Hematopoietic multipotent progenitor cell treated with erythropoietin and hydrocortisone succinate and interleukin-3 and kit ligand, for 17 days (in vitro differentiated cells): ENCODE results near the gene ATP6V1D.
"Not testable (repeated sequence)": the region's sequence is repeated elsewhere in the genome, so short reads cannot be mapped to it uniquely, and the experiment has no call there.

Experiments
- DNase-seq: peaks from one replicate; pipeline ENCODE4 v3.0.0-alpha.2; 2015; ENCODE audit warnings: low spot score

ATP6V1D gene

DNA sequence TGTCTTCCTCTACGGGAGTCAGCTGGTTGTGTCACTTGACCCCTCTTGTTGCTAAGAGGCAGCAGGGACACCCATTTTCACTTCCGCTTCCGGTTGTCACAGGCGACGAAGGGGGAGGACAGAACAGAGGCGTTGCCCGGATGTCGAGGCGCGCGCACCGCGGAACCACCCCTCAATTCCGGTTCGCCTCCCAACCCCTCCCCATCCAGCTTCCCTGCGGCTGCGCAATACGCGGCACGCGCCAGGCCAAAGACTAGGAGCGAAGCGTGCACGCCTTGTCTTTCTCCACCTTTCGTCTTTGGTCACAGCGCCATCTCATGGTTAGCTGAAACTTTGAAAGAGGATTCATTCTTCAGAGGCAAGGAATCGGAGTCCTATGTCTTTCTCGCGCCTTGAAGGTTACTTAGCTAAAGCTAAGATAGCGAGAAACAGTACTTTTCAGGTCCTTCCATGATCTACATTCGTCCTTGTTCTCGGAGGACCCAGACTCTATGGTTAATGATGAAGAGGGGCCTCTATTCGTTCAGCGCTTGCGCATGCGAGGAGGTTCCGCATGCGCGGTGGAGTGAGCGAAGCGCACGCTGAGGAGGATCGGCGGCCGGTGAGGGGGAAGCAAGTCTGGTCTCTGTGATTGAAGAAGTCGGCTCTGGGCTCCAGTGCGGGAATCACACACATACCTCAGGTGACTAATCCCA, at the start of gene ATP6V1D, which contains the start of gene EIF2S1:
ATP6V1D (minus strand) TSS at position 30 of the 695 bp plus-strand sequence. CDS start 106 bp downstream, outside the sequence.
EIF2S1 (plus strand) TSS at position 554 of the 695 bp plus-strand sequence. CDS start 4,440 bp downstream, outside the sequence.
- peak; percentile 99 for DNase-seq

DNA sequence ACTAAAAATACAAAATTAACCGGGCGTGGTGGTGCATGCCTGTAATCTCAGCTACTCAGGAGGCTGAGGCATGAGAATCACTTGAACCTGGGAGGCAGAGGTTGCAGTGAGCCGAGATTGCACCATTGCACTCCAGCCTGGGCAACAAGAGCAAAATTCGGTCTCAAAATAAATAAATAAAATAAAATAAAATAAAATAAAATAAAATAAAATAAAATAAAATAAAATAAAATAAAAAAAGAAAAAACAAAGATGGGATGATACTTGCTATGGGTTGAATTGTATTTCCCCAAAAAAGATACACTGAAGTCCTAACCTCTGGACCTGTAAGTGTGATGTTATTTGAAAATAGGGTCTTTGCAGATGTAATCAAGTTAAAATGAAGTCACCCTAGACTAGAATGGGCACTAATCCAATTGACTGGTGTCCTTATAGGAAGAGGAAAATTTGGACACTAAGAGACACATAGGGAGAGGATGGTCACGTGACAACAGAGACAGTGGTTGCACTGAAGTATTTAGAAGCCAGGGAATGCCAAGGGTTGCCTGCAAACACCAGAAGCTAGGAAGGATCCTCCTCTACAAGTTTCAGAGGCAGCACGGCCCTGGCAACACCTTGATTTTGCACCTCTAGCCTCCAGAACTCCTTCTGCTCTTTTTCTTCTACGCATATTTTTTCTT, 48.7 kb upstream of the ATP6V1D start:
- not testable (repeated sequence) for DNase-seq

DNA sequence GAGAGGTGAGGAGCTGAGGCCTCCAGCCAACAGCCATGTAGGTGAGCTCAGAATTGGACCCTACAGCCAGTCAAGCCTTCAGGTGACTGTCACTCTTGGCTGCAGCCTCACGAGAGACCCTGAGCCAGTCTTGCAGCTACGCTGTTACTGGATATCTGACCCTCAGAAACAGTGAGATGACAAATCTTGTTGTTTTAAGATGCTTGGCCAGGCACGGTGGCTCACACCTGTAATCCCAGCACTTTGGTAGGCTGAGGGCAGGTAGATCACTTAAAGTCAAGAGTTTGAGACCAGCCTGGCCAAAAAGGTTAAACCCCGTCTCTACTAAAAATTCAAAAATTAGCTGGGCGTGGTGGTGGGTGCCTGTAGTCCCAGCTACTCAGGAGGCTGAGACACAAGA, 46.2 kb upstream of the ATP6V1D start:
- DNase-seq: no peak

DNA sequence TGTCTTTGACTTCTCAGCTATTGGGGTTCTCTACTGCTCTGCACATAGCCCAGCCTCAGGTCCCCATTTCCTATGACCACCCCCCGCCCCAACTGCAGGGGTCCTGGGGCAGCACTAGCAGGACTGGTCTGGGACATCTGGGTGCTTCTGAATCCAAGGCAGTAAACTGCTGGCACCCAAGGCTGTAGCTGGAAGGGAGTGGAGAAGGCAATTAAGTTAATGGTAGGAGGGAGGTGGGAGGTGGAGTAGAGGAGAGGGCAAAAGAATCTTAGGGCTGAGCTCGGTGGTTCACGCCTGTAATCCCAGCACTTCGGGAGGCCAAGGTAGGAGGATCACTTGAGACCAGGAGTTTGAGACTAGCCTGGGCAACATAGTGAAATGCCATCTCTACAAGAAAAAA, 40.8 kb upstream of the ATP6V1D start:
- no peak for DNase-seq

DNA sequence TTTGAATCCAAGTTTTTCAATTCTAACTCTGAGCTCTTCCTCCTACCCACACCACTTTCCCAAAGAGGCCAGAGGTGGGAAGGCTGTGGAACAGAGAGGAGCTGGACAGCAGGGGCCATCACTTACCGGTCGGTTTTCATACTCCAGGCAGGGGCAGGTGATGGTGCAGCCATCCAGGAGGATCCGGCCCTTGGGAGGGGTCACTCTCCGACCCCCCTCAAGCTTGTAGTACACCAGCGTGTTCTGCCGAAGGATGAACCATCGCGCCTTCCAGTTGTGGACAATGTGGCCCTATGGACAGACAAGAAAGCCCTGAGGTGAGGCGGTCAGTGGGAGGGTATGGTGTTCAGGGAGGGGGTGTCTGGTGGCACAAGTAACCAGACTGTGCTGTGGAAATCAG, 37.9 kb upstream of the ATP6V1D start:
- no peak for DNase-seq

DNA sequence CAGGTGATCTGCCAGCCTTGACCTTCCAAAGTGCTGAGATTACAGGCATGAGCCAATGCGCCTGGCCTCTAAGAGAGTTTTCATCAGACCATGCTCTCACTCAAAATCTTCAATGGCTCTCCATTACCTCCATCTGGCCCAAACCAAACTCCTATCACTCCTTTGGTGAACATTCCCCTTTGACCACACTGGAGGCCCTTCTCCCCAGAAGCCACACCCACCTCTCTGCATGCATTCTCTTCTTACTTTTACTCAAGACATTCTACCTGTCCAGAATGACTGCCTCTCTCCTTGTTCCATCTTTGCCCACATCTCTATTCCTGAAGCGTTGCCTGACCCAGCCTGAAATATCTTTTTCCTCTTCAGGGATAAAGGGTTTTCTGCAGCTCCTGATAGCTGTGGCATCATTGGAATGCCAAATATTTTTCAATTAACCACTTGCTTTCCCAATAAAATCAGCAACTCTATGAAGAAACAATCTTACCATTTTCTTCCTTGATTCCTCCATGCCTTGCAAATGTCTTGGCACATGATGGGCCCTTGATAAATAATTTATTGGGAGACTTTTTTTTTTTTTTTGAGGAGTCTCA, 36.9 kb upstream of the ATP6V1D start:
- DNase-seq: no peak

DNA sequence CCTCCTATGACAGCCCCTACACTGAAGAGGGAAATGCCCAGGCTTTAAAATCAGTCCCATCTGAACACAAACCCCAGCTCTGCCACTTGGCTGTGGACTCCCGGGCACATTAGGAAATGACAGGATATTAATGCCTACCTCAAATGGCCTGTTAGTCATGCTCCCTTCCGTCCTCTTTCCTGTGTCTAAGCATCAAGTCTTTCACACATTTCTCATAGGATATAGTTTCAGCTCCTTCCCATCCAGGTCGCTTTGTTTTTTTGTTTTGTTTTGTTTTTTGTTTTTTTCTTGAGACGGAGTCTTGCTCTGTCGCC, 36.2 kb upstream of the ATP6V1D start:
- no peak for DNase-seq

DNA sequence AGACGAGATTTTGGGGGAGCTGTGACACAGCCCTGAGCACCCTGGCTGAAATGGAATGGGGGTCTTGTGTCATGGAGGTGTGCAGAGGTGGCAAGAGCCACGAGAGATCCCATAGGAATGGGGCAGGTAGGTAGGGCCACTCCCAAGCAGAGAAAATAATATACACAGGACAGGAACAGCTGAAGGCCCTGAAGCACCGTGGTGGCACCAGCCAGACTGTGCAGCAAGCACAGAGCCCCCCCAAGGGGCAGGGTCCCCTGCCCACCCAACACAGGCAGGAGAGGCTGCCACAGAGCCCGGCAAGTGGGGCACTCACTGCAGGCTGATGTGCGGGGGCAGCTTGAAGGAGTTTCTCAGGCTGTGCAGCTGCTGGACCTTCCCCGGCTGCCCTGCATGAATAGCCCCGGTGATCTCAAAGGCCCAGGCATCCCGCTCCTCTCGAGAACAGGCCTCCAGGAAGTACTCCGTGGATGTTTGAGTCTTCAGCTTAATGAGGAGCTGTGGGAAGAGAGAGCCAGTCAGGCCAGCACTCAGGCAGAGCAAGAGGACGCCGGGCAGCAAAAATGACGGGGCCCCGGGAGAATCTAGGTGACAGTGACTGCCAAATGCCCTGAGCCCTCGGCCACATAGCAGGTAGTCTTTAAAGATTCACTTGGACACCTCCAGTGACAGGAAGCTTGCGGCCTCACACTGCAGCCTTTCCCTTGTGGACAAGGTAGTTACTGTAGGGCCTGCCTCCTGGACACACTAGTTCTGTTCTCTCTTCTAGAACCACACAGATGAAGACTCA, 35.7 kb upstream of the ATP6V1D start:
- no peak for DNase-seq

DNA sequence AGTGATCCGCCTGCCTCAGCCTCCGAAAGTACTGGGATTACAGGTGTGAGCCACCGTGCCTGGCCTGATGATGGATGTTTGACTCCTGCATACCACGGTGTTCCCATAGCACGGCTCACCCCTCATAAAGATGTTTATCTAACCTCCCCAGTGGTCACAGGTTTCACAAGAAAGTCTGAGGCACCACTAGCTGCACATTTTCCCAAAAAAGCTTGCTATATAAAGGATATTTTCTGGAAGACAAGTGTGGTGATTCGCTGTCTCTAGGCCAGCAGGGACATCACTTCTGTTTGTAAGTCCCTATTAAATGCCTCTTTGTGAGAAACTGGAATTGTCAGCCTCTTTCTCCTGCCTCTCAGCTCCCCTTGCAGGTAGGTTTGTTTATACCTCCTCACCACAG, 34.1 kb upstream of the ATP6V1D start:
- no peak for DNase-seq

DNA sequence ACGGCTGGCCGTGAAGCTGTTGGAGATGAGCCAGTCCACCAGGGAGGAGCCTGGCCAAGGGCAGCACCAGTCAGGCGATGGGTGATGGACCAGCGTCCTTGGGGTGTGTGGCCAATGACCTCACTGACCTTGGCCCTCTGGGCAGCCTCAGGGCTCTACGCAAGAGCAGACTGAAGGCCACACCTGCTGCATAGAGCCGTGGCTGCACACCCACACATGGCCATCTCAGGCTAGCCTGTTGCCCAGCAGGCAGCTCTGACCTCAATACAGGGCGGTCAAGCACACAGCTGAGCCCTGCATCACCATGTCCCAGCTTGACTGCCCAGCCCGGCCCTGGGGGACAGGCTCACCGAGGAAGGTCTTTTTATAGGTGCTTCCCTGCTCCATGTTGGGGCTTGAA, 33.2 kb upstream of the ATP6V1D start:
- DNase-seq: no peak

DNA sequence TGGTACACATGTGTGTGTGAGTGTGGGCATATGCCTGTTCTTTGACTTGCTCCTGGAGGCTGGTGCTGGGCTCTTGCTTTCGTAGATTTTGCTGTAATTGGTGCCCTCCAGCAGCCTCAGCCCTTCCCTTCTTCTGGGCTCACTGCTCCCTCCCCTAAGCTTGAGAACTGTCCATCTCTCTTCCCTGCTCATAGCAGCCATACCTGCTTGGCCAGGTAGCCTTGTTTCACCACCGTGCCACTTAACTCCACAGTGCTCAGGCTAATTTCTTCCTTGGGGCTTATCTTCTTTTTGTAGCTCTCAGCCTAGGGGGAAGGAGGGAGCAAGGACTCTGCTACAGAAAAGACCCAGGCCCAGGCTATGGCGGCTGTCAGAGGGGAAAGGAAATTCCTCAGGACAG, 32.5 kb upstream of the ATP6V1D start:
- DNase-seq: no peak

DNA sequence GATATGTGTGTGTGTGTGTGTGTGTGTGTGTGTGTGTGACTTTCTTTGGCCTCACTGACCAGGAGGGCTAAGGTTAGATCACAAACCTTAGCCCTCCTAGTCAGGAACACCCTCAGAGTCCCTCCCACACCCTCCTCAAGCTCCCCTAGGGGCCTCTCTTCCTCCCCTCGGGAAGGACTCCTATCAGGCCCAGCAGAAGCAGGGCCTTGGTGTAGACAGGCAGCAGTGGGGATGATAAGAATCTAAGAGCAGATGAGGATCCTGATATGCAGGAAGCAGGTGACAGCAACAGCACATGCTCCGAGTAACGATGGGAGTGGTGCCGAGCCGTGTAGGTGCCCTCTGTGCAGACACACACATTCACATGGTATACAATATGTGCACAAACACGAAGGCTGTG, 31.7 kb upstream of the ATP6V1D start:
- DNase-seq: peak; percentile 34

DNA sequence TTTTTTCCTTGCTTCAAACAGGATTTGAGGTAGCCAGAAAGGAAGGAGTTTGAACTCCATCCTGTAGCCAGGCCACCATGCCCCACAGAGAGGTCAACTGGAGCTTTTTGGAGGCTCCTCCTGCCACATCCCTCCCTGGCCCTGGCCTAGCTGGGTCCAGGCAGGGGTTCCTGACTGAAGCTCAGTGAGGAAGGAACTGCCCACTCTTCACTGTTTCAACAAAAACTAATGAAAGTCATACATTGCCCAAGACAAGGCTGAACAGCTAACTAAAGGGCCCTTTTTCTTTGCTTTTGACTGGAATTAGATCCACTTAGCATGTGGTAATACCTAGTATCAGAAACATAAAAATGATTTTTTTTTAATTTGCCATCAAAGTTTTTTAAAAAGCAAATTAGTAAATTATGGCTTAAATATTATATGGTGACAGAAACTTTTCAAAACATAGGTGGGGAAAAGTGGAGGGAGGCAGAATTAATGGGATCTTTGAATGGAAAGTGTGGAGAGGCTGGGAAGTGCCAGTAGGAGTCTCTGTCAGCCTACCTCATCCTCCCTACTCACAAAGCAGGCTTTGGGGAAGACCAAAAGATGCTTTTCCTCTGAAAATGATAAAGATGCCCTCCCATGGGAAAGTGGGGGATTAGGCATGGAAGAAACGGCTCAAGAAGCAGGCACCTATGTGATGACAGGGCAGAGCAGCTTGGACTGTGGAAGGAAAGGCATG, 30.4 kb upstream of the ATP6V1D start:
- no peak for DNase-seq

DNA sequence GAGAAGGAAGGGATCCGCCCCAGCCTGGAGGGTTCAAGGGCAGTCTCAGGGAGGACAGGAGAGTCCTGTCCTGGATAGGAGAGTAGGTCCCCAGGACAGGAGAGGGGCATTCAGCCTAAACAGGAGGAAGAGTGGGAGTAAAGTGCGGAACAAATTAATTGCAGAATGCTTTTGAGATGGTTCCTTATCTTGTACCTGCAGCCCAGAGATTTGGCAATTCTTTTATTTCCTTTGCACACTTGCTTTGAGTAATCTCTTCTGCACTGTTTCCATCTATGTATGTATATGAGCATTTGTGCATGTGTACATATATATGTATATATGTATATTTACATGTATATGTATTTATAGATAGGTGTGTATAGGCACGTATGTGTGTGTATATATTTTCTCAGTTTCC, 29.7 kb upstream of the ATP6V1D start:
- no peak for DNase-seq

DNA sequence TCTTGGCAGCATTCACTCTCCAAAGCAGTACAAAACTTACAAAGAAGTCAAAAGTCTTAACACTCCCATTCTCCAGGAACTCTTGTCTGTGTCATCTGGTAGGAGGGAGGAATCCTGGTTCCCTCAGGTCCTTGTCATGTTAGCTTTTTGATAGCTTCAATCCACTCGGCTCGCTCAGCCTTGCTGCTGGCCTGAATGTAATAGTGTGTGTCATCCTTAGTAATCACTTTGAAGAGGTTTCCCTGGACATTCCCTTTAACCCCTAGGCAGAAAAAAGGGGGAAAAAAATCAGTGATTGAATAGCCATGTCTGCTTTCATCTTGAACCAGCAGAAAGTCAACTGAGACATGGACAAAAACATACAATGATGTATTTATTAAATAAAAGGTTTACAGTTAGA, 27.6 kb upstream of the ATP6V1D start:
- no peak for DNase-seq

DNA sequence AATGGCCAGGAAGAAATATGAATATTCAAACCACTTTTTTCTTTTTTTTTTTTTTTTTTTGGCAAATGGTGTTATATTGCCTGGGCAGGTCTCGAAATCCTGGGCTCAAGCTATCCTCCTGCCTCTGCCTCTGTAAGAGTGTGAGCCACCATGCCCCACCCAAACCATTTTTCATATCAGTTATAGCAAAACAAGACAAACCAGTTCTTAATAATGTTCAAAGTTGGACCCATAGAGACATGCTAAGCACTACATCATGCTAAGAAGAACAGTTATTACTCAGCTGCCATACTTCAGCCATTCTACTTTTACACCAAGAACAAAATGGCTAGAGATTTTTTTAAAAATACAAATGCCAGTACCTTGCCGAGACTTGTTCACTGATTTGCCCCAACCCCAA, 26.0 kb upstream of the ATP6V1D start:
- DNase-seq: no peak

DNA sequence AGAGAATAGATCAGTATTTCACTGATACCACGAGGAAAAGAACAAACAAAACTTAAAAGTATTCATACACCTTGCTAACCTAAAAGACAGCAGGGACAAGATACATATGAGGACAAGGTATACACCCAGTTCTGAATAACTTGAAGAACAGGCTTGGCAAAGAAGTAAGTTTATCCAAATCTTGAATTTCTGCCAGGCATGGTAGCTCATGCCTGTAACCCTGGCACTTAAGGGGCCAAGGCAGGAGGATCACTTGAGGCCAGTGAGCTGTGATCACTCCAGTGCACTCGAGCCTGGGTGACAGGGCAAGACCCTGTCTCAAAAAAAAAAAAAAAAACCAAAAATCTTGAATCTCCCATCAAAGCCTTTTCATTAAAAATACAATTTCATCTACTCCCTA, 25.5 kb upstream of the ATP6V1D start:
- DNase-seq: no peak

DNA sequence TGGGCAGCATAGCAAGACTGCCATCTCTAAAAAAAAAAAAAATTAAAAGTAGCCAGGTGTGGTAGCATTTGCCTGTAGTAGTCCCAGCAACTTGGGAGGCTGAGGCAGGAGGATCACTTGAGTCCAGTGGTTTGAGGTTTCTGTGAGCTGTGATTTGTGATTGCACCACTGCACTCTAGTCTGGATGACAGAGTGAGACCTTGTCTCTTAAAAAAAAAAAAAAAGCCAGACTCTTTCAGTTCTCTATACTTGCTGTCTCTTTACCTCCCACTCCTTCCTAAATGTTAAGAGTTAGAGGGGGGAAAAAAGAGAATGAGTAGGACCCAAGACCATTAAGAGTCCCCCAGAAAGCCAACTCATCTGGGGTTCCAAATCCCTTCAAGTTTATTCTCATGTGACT, 18.3 kb upstream of the ATP6V1D start:
- no peak for DNase-seq

DNA sequence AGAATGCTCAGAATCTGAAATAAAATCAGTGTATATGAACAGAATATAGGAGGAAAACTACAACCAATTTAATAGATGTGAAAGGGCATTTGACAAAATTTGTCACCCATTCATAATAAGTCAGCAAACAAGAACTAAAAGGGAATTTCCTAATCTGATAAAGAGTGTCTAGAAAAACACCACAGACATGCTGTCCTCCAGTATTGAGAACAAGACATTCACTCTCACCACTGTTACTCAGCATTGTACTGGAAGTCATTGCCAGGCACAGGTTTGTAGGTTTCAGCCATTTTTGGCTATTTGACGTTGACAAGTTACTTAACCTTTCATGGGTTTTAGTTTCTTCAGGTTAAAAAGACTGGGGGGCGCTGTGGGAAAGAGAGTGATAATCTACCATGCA, 13.7 kb upstream of the ATP6V1D start:
- DNase-seq: peak; percentile 40

DNA sequence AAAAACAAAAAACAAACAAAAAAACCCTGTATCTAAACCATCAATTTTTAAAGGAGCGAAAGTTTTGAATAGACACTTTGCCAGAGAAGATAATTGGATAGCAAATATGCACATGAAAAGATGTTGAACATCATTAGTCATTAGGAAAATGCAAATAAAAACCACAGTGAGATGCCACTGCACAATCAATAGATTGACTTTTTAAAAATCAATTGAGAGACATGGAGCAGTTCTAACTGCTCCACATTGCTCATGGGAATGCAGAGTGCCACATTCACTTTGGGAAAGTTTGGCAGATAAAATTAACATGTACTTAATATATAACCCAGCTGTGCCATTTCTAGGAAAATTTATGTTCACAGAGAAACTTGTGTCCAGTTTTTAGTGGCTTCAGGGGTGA, 13.2 kb upstream of the ATP6V1D start:
- DNase-seq: no peak

DNA sequence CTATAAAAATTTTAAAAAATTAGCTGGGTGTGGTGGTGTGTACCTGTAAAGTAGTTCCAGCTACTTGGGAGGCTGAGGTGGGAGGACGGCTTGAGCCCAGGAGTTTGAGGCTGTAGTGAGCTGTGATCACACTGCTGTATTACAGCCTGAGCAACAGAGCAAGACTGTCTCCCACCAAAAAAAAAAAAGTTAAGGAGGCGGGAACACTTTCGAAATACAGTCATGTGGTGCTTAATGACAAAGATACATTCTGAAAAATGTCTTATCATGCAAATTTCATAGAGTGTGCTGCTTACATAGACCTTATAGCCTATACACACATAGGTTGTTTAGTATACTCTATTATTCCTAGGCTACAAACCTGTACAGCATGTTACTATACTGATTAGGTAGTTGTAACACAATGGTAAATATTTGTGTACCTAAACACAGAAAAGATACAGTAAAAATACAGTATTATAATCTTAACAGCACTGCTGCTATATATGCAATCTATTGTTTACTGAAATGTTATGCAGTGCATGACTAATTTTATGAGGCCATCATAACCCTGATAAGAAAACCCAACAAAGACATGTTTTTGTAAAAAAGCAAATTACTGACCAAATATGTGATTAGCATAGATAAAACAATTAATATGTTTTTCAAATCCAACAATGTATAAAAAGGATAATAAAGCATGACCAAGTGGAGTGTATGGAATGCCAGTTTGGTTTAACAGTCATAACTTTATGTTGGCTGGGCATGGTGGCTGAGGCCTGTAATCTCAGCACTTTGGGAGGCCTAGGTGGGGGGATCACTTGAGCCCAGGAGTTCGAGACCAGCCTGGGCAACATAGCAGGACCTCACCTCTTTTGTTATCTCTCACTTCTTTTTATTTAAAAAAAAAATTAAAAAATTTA, 11.9 kb upstream of the ATP6V1D start:
- no peak for DNase-seq
